GM18511 (cell line): ENCODE data around the gene NAALAD2.
"Not testable (repeated sequence)": the region's sequence is repeated elsewhere in the genome, so short reads cannot be mapped to it uniquely, and the experiment has no call there.

ENCODE experiments used
- ATAC-seq: cut with Tn5 transposase; IDR thresholded peaks from one replicate; pipeline ENCODE4 v1.9.1; 2021; ENCODE audit warnings: mild to moderate bottlenecking, moderate library complexity; ENCODE audit not compliant: unreplicated experiment

Gene NAALAD2

GRCh38 chr11:90239967-90240636 lies 105.6 kb downstream of the NAALAD2 start:
- ATAC-seq = not testable (repeated sequence)

DNA sequence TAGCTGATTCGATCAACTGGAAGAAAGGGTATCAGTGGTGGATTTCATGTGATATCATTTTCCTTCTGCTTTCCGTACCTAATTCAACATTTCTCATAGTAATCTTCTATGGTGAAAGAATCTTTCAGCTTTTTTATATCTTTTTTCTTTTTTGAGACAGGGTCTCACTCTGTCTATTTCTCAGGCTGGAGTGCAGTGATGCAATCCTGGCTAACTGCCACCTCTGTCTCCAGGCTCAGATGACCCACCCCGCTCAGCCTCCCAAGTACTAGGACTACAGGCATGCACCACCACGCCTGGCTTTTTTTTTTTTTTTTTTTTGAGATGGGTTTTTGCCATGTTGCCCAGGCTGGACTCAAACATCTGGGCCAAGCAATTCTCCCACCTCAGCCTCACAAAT lies 107.0 kb downstream of the NAALAD2 start:
- ATAC-seq = no peak
